ENCODE measurements around the gene WDR76. TPM values are rescaled to one million over a fixed set of nuclear protein-coding genes. Genes with fewer than 3 reads are reported as not detected.
"Not testable (repeated sequence)": the region's sequence is repeated elsewhere in the genome, so short reads cannot be mapped to it uniquely, and the experiment has no call there.

The WDR76 gene
- total RNA-seq, 4 donors from 2014 or later = 6.4 to 11.4 (median 10.1) TPM

DNA sequence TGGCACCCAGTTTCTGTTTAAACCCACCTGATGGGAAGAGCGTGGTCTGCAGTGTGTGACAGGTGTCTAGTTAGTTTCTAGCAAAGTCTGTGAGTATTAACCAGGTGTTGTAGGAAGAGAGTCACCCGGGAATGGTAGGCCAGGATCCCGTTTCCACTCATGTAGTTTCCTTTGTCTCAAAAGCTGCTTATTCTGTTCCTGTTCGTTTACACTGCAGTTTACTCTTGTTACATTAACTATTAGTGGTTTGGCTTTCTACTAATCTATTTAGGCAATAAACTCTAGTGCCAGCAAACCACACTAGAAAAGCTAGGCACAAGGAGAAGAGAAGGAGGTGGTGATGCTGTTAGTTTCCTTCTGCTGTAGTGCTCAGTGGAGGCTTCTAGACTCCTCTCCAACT is 32.7 kb downstream of the WDR76 start:
- TF ChIP-seq EP300 (IDR thresholded peaks at IDR 0.05) = no peak
- TF ChIP-seq POLR2AphosphoS5 (IDR thresholded peaks at IDR 0.05) = no peak
- TF ChIP-seq POLR2A (IDR thresholded peaks at IDR 0.05) = no peak
- TF ChIP-seq, protein P1, sequence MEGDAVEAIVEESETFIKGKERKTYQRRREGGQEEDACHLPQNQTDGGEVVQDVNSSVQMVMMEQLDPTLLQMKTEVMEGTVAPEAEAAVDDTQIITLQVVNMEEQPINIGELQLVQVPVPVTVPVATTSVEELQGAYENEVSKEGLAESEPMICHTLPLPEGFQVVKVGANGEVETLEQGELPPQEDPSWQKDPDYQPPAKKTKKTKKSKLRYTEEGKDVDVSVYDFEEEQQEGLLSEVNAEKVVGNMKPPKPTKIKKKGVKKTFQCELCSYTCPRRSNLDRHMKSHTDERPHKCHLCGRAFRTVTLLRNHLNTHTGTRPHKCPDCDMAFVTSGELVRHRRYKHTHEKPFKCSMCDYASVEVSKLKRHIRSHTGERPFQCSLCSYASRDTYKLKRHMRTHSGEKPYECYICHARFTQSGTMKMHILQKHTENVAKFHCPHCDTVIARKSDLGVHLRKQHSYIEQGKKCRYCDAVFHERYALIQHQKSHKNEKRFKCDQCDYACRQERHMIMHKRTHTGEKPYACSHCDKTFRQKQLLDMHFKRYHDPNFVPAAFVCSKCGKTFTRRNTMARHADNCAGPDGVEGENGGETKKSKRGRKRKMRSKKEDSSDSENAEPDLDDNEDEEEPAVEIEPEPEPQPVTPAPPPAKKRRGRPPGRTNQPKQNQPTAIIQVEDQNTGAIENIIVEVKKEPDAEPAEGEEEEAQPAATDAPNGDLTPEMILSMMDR (IDR thresholded peaks at IDR 0.05) = no peak
- ATAC-seq = no peak
- Histone ChIP-seq H3K4me1 (no peaks in the 10 kb centered on the region), H3K4me3 (no peak overlapping the region), H3K9me3 (no peaks in the 10 kb centered on the region), H3K36me3 (peaks cover 3 to 59% of the 10 kb centered on the region in 2 donors), H3K27me3 (no peaks in the 10 kb centered on the region), H3K27ac (no peak overlapping the region)
- WGBS, 2 donors (ENCODE audit: low coverage in 1 of 2) = 69% methylated on average over 4 of the region's 4 CpGs; no CpG with 5 or more reads in 1 of the 2 donors

DNA sequence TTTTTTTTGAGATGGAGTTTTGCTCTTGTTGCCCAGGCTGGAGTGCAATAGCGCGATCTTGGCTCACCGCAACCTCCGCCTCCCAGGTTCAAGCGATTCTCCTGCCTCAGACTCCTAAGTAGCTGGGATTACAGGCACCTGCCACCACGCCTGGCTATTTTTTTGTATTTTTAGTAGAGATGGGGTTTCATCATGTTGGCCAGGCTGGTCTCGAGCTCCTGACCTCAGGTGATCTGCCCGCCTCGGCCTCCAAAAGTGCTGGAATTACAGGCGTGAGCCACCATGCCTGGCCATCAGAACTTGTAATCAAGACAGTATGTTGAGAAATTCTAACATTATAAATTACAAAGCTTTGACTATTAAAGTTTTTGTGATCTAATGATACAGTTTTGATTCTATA is 39.8 kb downstream of the WDR76 start:
- H3K27ac ChIP-seq, H3K27me3 ChIP-seq, H3K4me1 ChIP-seq, ATAC-seq, H3K9me3 ChIP-seq, H3K4me3 ChIP-seq: not testable (repeated sequence)
- 96 to 97% methylated on average over 8 to 10 of the region's 10 CpGs for WGBS, 2 donors (ENCODE audit: low coverage in 1 of 2)
- H3K36me3 ChIP-seq = peaks cover 0 to 39% of the 10 kb centered on the region in 2 donors

DNA sequence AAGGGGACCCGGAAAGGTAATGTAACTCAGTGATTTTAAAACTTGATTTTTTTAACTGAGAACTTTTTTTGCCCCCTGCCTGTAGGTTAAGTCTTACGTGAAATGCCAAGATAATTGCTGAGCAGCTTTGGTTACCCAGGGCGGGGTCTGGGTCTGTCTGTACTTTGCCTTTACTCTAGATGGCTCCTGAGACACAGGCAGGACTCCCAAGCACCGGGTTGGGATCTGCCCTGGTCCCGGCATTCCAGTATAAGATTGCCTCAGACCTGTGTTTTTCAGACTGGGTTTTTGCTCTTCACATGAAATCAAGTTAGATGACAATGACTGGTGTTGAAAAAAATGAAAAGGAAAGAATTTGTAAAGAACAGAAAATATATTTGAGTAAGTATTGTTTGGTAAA is 40.3 kb downstream of the WDR76 start:
- H3K4me1 ChIP-seq = no peaks in the 10 kb centered on the region
- no peak overlapping the region for H3K27ac ChIP-seq
- peaks cover 0 to 35% of the 10 kb centered on the region in 2 donors for H3K36me3 ChIP-seq
- no peak for ATAC-seq
- no peak overlapping the region for H3K4me3 ChIP-seq
- TF ChIP-seq POLR2AphosphoS5 (IDR thresholded peaks at IDR 0.05) (no peak), POLR2A (IDR thresholded peaks at IDR 0.05) (no peak), EP300 (IDR thresholded peaks at IDR 0.05) (no peak)
- TF ChIP-seq, protein P1 (IDR thresholded peaks at IDR 0.05) = no peak
- H3K9me3 ChIP-seq = no peaks in the 10 kb centered on the region
- H3K27me3 ChIP-seq = no peaks in the 10 kb centered on the region
- 82 to 93% methylated on average over 3 to 5 of the region's 5 CpGs for WGBS, 2 donors (ENCODE audit: low coverage in 1 of 2)

DNA sequence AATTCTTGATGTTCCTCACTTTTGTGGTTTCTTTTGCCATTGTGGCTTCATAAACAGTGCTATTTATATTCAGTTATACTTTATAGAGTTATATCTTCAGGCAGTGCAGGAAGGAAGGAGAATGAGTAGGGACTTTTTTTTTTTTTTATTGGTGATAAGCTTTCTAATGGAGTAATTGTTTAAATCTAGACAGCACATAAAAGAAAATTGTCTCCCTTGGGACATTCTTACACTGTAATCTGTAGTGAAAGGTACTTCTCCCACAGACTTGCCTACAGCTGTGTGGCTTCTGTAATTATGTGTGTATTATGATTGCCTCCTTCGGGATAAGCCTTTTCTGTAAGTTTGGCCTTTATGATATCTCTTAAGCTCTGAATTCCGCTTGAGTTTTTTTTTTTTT is 41.6 kb downstream of the WDR76 start:
- ATAC-seq = no peak
- H3K4me3 ChIP-seq = no peak overlapping the region
- WGBS, 2 donors (ENCODE audit: low coverage in 1 of 2) = 79 to 80% methylated on average over 1 to 2 of the region's 2 CpGs
- no peaks in the 10 kb centered on the region for H3K27me3 ChIP-seq
- TF ChIP-seq EP300 (IDR thresholded peaks at IDR 0.05) (no peak), POLR2A (IDR thresholded peaks at IDR 0.05) (no peak), POLR2AphosphoS5 (IDR thresholded peaks at IDR 0.05) (no peak)
- TF ChIP-seq, protein P1 (IDR thresholded peaks at IDR 0.05) = no peak
- H3K4me1 ChIP-seq = no peaks in the 10 kb centered on the region
- H3K27ac ChIP-seq = no peak overlapping the region
- no peaks in the 10 kb centered on the region for H3K9me3 ChIP-seq
- H3K36me3 ChIP-seq = peaks cover 0 to 24% of the 10 kb centered on the region in 2 donors

DNA sequence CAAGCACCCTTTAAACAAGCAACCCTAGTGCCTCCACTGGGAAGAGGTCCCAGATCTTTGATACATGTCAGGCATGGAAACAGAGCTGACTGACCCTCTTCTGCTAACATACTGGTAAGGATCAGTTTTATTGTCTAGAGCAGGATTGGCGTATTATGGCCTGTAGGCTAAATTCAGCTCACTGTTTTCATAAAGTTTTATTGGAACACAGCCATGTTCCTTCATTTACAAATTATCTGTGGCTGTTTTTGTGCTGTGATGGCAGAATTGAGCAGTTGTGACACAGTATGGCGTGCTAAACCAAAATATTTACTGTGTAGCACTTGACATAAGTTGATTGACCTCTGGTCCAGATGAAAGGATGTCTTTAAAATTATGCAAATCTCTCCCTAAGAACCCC is 45.0 kb downstream of the WDR76 start:
- WGBS, 2 donors (ENCODE audit: low coverage in 1 of 2) = 83 to 100% methylated on average over 2 of the region's 2 CpGs
- no peak for TF ChIP-seq EP300 (IDR thresholded peaks at IDR 0.05)
- TF ChIP-seq POLR2A (IDR thresholded peaks at IDR 0.05) = no peak
- TF ChIP-seq, protein P1 (IDR thresholded peaks at IDR 0.05) = no peak
- TF ChIP-seq POLR2AphosphoS5 (IDR thresholded peaks at IDR 0.05) = no peak
- no peak overlapping the region for H3K4me3 ChIP-seq
- H3K4me1 ChIP-seq = no peaks in the 10 kb centered on the region
- peaks cover 0 to 20% of the 10 kb centered on the region in 2 donors for H3K36me3 ChIP-seq
- no peaks in the 10 kb centered on the region for H3K27me3 ChIP-seq
- H3K27ac ChIP-seq = no peak overlapping the region
- no peak for ATAC-seq
- no peaks in the 10 kb centered on the region for H3K9me3 ChIP-seq

Measured in gastroesophageal sphincter (tissue), 4 donors.